Activated T-helper 17 cell treated with anti-CD3 and anti-CD28 coated beads, Interleukin-2, amount 50 U/mL, for 72 hours (primary cell): ENCODE results near the gene BNIPL. TPM values are rescaled to one million over a fixed set of nuclear protein-coding genes. Genes with fewer than 3 reads are reported as not detected.
A peak's percentile ranks its signal among the peaks of the same experiment; 100 is the strongest.

Experiments
- ATAC-seq: fragments of 150-1000 bp; cut with Tn5 transposase; replicated peaks from 2 replicates; pipeline ENCODE4 v1.10.0; 2021; ENCODE audit warnings: mild to moderate bottlenecking, moderate library complexity
- H3K27ac Mint-ChIP-seq: one replicate; pipeline ENCODE4 v1.8.0; 2022; ENCODE audit warnings: mixed read lengths
- H3K27me3 Mint-ChIP-seq: one replicate; pipeline ENCODE4 v1.8.0; 2022; ENCODE audit warnings: mixed read lengths
- H3K36me3 Mint-ChIP-seq: one replicate; pipeline ENCODE4 v1.8.0; 2022; ENCODE audit warnings: low read depth, mild to moderate bottlenecking, mixed read lengths
- H3K4me1 Mint-ChIP-seq: one replicate; pipeline ENCODE4 v1.8.0; 2022; ENCODE audit warnings: mixed read lengths
- H3K4me3 Mint-ChIP-seq: one replicate; pipeline ENCODE4 v1.8.0; 2022; ENCODE audit warnings: mild to moderate bottlenecking, mixed read lengths
- H3K9me3 Mint-ChIP-seq: one replicate; pipeline ENCODE4 v1.8.0; 2022; ENCODE audit warnings: mixed read lengths
- total RNA-seq, 2 donors: library from RNA; stranded (reverse); gene quantifications; one replicate each; pipeline ENCODE4 v1.2.3, GENCODE V29; 2022

Gene BNIPL
- total RNA-seq, 2 donors from 2014 or later = 1.4 to 4.5 TPM

DNA sequence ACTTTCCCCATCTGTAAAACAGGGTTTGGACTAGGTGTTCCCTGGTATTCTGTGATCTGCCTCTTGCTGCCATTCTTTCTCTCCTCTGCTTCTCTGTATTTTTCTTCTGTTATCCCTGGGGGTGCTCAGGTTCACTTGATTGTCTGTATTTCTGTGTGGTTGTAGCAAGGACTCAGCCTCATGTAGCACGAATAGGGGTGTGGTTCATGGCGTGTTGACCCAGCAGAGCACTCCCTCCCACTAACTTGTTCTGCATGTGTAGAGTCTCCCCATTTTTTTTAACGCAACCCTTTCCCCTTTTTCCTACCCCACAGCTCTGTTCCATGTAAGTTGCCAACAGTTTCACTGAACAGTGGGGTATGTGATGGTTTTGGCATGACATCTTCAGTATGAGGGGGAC lies 1.2 kb upstream of the BNIPL start:
- Mint-ChIP-seq H3K4me1 (peaks cover 4% of the 10 kb centered on the region), H3K27me3 (no peaks in the 10 kb centered on the region), H3K36me3 (peaks cover 39% of the 10 kb centered on the region), H3K4me3 (no peak overlapping the region), H3K27ac (peak overlapping the region; percentile 7), H3K9me3 (no peaks in the 10 kb centered on the region)
- no peak for ATAC-seq

DNA sequence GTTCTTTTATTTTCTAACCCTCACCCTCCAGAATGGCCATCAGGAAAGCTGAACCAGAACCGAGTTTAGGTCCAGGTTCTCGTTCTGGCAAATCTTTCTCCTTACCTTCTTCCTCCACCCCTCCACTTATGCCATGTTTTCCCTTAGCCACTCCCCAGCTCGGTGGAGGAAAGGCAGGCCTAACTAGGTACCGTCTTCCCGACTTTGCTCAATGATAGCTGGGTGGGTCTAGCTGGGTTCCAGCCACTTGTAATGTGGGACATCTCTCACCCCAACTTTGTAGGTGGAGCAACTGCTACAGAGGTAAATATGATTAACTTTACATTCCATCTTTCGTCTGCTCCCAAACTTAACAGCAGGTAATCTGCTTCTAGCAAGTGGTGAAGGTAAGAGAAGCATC lies 646 bp downstream of the BNIPL start:
- no peak overlapping the region for H3K27ac Mint-ChIP-seq

GRCh38 chr1:151039521-151039920 lies 3.1 kb downstream of the BNIPL start:
- Mint-ChIP-seq H3K4me3 (no peak overlapping the region), H3K27ac (no peak overlapping the region), H3K4me1 (peaks cover 10% of the 10 kb centered on the region), H3K36me3 (peaks cover 12% of the 10 kb centered on the region), H3K9me3 (no peaks in the 10 kb centered on the region), H3K27me3 (no peaks in the 10 kb centered on the region)
- ATAC-seq = no peak

More for the DNA sequence above, 646 bp downstream of the BNIPL start:
- no peak for ATAC-seq
- H3K4me3 Mint-ChIP-seq = no peak overlapping the region
- H3K9me3 Mint-ChIP-seq = no peaks in the 10 kb centered on the region
- H3K36me3 Mint-ChIP-seq = peaks cover 24% of the 10 kb centered on the region
- peaks cover 4% of the 10 kb centered on the region for H3K4me1 Mint-ChIP-seq
- H3K27me3 Mint-ChIP-seq = no peaks in the 10 kb centered on the region

GRCh38 chr1:151043163-151043562 lies 6.8 kb downstream of the BNIPL start:
- no peaks in the 10 kb centered on the region for H3K9me3 Mint-ChIP-seq
- peaks cover 15% of the 10 kb centered on the region for H3K4me1 Mint-ChIP-seq
- no peaks in the 10 kb centered on the region for H3K27me3 Mint-ChIP-seq
- H3K4me3 Mint-ChIP-seq = no peak overlapping the region
- ATAC-seq = peak; percentile 47
- H3K27ac Mint-ChIP-seq = peak overlapping the region; percentile 12
- H3K36me3 Mint-ChIP-seq = no peaks in the 10 kb centered on the region

DNA sequence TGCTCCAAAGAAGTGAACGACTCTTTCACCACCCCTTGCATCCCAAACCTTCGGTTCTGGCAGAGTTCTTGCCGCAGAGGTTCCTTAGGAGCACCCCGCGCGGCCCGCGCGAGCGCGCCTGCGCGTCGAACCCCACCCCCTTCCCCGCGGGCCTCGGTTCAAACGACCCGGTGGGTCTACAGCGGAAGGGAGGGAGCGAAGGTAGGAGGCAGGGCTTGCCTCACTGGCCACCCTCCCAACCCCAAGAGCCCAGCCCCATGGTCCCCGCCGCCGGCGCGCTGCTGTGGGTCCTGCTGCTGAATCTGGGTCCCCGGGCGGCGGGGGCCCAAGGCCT lies 11.2 kb downstream of the BNIPL start, which contains the start of gene C1orf56:
Gene C1orf56 (plus strand): TSS at position 161 of the 334 bp plus-strand sequence. CDS start 97 bp downstream, at position 258.
- H3K4me3 Mint-ChIP-seq = peak within 1 kb of the TSS; percentile 89
- H3K9me3 Mint-ChIP-seq = no peaks in the 10 kb centered on the region
- H3K27ac Mint-ChIP-seq = peak within 1 kb of the TSS; percentile 84
- peaks cover 29% of the 10 kb centered on the region for H3K36me3 Mint-ChIP-seq
- peaks cover 15% of the 10 kb centered on the region for H3K4me1 Mint-ChIP-seq
- no peaks in the 10 kb centered on the region for H3K27me3 Mint-ChIP-seq
- peak; percentile 79 for ATAC-seq

GRCh38 chr1:151047925-151048644 lies 11.7 kb downstream of the BNIPL start:
- Mint-ChIP-seq H3K4me3 (peak overlapping the region; percentile 89), H3K36me3 (peaks cover 34% of the 10 kb centered on the region), H3K9me3 (no peaks in the 10 kb centered on the region), H3K27me3 (no peaks in the 10 kb centered on the region), H3K4me1 (peaks cover 10% of the 10 kb centered on the region), H3K27ac (peak overlapping the region; percentile 84)
- ATAC-seq = peak; percentile 71

DNA sequence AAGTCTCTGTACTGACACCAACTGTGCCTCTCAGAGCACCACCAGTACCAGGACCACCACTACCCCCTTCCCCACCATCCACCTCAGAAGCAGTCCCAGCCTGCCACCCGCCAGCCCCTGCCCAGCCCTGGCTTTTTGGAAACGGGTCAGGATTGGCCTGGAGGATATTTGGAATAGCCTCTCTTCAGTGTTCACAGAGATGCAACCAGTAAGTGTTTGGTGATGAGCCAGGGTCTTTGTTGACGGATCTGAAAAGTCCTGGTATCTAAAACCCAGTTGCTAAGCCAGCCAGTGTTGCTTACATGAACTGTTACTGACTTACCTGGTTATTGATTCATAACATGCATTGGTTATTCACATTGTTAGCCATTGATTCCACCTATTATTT lies 12.3 kb downstream of the BNIPL start:
- peak overlapping the region; percentile 89 for H3K4me3 Mint-ChIP-seq
- peaks cover 8% of the 10 kb centered on the region for H3K4me1 Mint-ChIP-seq
- no peaks in the 10 kb centered on the region for H3K9me3 Mint-ChIP-seq
- no peak for ATAC-seq
- no peaks in the 10 kb centered on the region for H3K27me3 Mint-ChIP-seq
- peaks cover 40% of the 10 kb centered on the region for H3K36me3 Mint-ChIP-seq
- H3K27ac Mint-ChIP-seq = peak overlapping the region; percentile 84

DNA sequence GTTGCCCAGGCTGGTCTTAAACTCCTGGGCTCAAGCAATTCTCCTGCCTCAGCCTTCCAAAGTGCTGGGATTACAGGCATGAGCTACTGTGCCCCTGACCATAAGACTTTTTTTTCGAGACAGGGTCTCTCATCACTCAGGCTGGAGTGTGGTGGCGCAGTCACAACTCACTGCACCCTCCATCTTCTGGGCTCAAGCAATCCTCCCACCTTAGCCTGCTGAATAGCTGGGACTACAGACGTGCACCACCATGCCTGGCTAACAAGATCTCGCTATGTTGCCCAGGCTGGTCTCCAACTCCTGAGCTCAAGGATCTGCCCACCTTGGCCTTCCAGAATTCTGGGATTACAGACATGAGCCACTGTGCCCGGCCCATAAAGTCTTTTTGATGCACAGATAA lies 13.1 kb downstream of the BNIPL start:
- peak overlapping the region; percentile 9 for H3K27ac Mint-ChIP-seq
- no peak for ATAC-seq
- peak overlapping the region; percentile 89 for H3K4me3 Mint-ChIP-seq
- peaks cover 8% of the 10 kb centered on the region for H3K4me1 Mint-ChIP-seq
- peaks cover 48% of the 10 kb centered on the region for H3K36me3 Mint-ChIP-seq
- H3K9me3 Mint-ChIP-seq = no peaks in the 10 kb centered on the region
- H3K27me3 Mint-ChIP-seq = no peaks in the 10 kb centered on the region

DNA sequence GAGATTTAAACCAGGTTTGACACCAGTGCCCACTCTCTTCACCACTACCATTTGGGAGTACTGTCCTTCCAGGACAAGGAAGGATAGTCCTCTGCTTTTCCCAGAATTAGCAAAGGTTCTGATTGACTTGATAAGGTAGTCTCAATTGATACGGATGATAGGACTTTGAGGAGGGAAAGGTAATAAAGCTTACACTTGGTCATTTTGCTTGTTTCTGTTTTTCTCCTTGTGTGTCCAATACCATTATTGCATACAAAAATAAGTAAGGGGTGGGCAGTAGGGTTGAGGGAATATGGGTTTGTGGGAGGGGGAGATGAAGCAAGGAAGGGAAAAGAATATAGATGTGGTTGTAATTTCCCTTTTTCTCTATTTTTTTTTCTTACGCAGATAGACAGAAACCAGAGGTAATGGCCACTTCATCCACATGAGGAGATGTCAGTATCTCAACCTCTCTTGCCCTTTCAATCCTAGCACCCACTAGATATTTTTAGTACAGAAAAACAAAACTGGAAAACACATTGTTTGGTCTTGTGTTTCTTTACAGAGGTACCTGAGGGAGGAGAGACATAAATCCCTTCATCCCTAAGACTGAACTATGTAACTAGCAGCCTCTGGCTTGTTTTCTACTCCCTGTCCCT lies 13.8 kb downstream of the BNIPL start:
- no peak for ATAC-seq
- Mint-ChIP-seq H3K27ac (peak overlapping the region; percentile 9), H3K9me3 (no peaks in the 10 kb centered on the region), H3K4me1 (peaks cover 14% of the 10 kb centered on the region), H3K4me3 (no peak overlapping the region), H3K27me3 (no peaks in the 10 kb centered on the region), H3K36me3 (peaks cover 55% of the 10 kb centered on the region)

DNA sequence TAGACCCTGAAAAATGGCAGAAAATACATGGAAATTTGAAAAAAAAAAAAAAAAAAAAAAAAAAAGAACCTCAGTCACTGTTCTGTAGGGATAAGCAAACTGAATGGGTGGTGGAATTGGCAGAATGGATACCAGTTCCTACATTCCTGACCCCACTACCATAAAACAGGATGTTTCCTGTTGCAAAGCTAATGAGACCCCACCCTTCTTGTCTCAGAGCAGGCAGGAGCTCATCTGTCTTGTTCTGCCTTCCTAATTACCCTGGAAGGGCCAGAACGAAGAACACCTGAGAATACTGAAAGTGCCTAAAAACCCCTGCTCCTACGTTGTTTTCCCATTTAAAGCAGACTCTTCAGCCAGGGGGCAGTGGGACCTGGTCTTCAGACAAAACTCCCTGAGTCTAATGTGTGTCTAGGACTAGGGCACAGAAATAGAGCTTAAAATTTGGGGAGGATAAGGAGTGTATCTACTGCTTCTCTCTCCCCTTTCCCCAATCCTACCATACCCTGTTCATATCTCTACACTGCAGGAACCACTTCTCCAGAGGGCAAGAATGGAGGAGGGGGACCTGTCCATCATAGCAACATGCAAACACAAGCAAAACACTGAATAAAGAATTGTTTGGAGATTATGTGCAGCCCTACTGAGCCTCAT lies 15.1 kb downstream of the BNIPL start:
- Mint-ChIP-seq H3K4me1 (peaks cover 24% of the 10 kb centered on the region), H3K27ac (peak overlapping the region; percentile 80), H3K36me3 (peaks cover 68% of the 10 kb centered on the region)

DNA sequence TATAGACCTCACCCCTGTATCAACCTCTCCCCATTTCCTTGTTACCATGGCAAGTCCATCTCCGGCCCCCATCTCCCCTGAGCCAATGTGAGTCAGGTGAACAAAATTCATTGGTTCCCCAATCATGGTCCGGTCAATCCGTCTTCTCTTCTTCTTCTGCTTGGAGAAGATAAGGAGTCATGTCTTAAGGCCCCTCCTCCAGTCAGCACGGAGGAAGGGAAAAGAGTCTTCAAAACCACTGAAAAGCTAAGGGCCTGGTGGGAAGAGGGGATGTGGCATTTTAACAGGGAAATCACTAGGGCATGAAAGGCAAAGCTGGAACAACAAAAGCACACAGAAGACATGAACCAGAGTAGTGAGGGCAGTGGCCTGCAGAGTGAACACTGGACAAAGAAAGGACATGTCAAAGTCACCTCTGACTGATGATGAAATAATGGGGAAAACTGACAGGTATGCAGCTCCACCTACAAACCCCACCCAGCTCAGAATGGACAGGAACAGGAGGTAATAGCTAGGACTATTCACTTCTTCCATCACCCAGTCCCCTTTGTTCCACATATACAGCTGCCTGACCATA lies 18.7 kb downstream of the BNIPL start:
- H3K4me3 Mint-ChIP-seq = peak overlapping the region; percentile 97
- no peak for ATAC-seq
- H3K36me3 Mint-ChIP-seq = peaks cover 96% of the 10 kb centered on the region
- H3K27me3 Mint-ChIP-seq = no peaks in the 10 kb centered on the region
- peaks cover 23% of the 10 kb centered on the region for H3K4me1 Mint-ChIP-seq
- no peaks in the 10 kb centered on the region for H3K9me3 Mint-ChIP-seq
- peak overlapping the region; percentile 99 for H3K27ac Mint-ChIP-seq

More for the DNA sequence above, 15.1 kb downstream of the BNIPL start:
- no peak for ATAC-seq
- no peaks in the 10 kb centered on the region for H3K9me3 Mint-ChIP-seq
- no peak overlapping the region for H3K4me3 Mint-ChIP-seq
- no peaks in the 10 kb centered on the region for H3K27me3 Mint-ChIP-seq

DNA sequence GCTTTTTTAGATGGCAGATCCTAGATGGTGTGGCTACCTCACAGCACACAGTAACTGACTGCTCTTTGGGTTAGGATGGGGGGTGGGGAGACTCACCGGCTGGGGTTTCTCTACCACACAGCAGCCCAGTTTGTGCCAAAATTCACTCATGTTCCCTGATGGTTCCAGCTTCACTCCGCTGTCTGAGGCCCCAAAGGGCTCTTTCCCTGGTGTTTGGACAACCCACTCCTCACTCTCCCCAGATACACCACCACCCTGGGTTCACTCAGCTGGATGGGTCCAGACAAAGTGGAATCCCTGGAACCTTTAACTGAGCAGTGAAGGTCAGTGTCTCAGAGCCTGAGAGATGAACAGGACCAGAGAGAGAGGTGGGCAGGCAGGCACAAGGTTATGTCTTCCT lies 19.2 kb downstream of the BNIPL start:
- Mint-ChIP-seq H3K36me3 (peaks cover 91% of the 10 kb centered on the region), H3K4me1 (peaks cover 23% of the 10 kb centered on the region), H3K27me3 (no peaks in the 10 kb centered on the region), H3K4me3 (peak overlapping the region; percentile 97), H3K27ac (peak overlapping the region; percentile 99), H3K9me3 (no peaks in the 10 kb centered on the region)
- no peak for ATAC-seq

DNA sequence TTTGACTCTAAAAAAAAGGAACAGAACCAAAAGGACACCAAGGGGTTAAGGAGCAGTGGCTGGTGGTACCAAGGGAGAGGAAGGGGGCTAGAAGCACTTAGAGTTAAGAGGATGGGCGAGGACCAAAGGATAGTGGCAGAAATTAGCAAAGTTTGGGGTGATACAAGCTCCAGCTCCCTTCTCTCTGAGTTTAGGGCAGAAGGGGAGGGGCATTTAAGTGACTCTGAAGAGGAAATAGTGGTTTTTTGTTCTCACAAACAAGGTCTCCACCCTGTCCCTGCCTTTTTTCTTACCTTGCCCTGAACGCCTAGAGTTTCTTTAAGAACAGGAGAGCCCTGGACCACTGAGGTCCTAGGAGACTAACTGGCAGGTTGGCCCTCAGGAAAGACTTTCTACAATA lies 19.8 kb downstream of the BNIPL start:
- Mint-ChIP-seq H3K27ac (peak overlapping the region; percentile 99), H3K4me3 (peak overlapping the region; percentile 97), H3K27me3 (no peaks in the 10 kb centered on the region), H3K9me3 (no peaks in the 10 kb centered on the region), H3K36me3 (peaks cover 85% of the 10 kb centered on the region), H3K4me1 (peaks cover 24% of the 10 kb centered on the region)
- no peak for ATAC-seq

GRCh38 chr1:151058692-151059091 lies 22.3 kb downstream of the BNIPL start:
- H3K27me3 Mint-ChIP-seq = no peaks in the 10 kb centered on the region
- peaks cover 60% of the 10 kb centered on the region for H3K36me3 Mint-ChIP-seq
- peak overlapping the region; percentile 99 for H3K27ac Mint-ChIP-seq
- H3K9me3 Mint-ChIP-seq = no peaks in the 10 kb centered on the region
- peak overlapping the region; percentile 97 for H3K4me3 Mint-ChIP-seq
- peaks cover 32% of the 10 kb centered on the region for H3K4me1 Mint-ChIP-seq
- no peak for ATAC-seq
